Prostate gland (tissue), 2 donors: ENCODE measurements around the gene ABTB2.

ENCODE experiments used
- CTCF ChIP-seq, 4 experiments: fragments of 200-600 bp in 2 of 4; fragments of 450-650 bp in 2 of 4; sonication (generic) in 2 of 4; IDR thresholded peaks; 1 replicate in 3 of 4; 2 replicates in 1 of 4; pipeline ENCODE4 v1.5.1; 2016 to 2019; ENCODE audit warnings: antibody characterized with exemption in 4 of 4, mild to moderate bottlenecking in 2 of 4, moderate library complexity in 2 of 4
- POLR2A ChIP-seq: fragments of 450-650 bp; IDR thresholded peaks from one replicate; pipeline ENCODE4 v1.6.1; 2016; ENCODE audit warnings: antibody characterized with exemption, mild to moderate bottlenecking

DNA sequence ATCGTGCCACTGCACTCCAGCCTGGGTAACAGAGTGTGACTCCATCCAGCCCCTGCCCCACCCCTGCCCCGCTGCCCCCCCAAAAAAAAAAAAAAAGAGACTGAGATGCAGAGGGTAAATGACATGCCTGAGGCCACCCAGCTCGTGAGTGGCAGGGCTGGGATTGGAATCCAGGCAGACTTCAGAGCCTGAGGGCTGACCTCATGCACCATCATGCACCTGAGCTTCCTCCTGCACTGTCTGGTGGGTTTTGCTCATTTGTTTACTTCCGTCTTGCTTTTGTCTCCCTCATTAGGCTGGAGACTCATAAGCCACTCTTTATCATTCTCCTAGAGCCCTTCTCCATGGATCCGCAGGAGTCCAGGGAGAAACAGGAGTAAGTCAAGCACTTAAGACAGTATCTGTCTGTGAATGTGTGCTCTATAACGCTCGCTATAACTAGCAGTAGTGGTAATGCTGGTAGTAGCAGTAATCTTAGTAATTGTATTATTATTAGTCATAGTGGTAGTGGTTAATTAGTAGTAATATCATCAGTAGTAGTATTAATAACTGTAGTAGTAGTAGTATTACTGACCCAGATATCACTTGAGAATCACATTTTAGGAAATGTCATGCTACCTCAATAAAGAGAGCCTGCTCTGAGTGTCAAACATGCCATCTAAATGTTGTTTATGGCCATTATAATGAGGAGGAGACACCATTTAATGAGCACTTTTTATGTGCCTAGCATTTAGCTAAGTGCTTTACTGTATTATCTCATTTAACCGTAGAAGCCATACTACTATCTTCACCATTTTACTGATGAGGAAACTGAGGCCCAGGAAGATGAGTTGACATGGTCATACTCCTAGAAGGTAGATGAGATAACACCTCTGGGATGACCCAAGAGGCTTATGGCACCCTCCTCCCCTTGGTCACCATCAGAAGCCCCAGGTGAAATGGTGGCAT lies 167.3 kb downstream of the ABTB2 start:
- TF ChIP-seq CTCF (IDR thresholded peaks at IDR 0.05) = no peak
- TF ChIP-seq POLR2A = no peak
